Tibial artery (tissue), 4 donors: ENCODE results near the gene GID8.
A peak's percentile ranks its signal among the peaks of the same experiment; 100 is the strongest.

Source experiments
- DNase-seq, 2 donors: peaks; one replicate each; pipeline ENCODE4 v3.0.0-alpha.2; 2019
- H3K27ac ChIP-seq, 2 donors: fragments of 200-600 bp; sonication (generic) in 1 of 2; 1 replicate in 1 of 2; 2 replicates in 1 of 2; pipeline ENCODE4 v1.5.1; 2018 to 2019; ENCODE audit warnings: mild to moderate bottlenecking in 1 of 2
- H3K27me3 ChIP-seq, 2 donors: fragments of 200-600 bp; sonication (generic) in 1 of 2; one replicate each; pipeline versions ENCODE4 v1.5.1 to v1.6.0; 2016 to 2019
- H3K36me3 ChIP-seq, 3 donors: fragments of 200-600 bp; sonication (generic) in 2 of 3; one replicate each; pipeline ENCODE4 v1.5.1; 2016 to 2019; ENCODE audit warnings: mild to moderate bottlenecking in 2 of 3
- H3K4me1 ChIP-seq, 4 donors: fragments of 200-600 bp; sonication (generic) in 2 of 4; 1 replicate in 3 of 4; 2 replicates in 1 of 4; pipeline ENCODE4 v1.5.1; 2016 to 2019
- H3K4me3 ChIP-seq, 2 donors: fragments of 200-600 bp; sonication (generic) in 1 of 2; 1 replicate in 1 of 2; 2 replicates in 1 of 2; pipeline ENCODE4 v1.5.1; 2018 to 2019; ENCODE audit warnings: mild to moderate bottlenecking in 2 of 2
- H3K9me3 ChIP-seq, 3 donors: fragments of 200-600 bp; sonication (generic) in 1 of 3; one replicate each; pipeline ENCODE4 v1.5.1; 2016 to 2019
- intact Hi-C: fragments of 100-400 bp; cut with DNase I; formaldehyde crosslinking; loops from one replicate; pipeline ENCODE4 v1.15.0; 2023; ENCODE audit warnings: low total_unique reads
- TF ChIP-seq, protein P1 (sequence below), 2 experiments: fragments of 200-600 bp in 1 of 2; fragments of 450-650 bp in 1 of 2; IDR thresholded peaks; one replicate each; pipeline ENCODE4 v1.5.1; 2017 to 2019; ENCODE audit warnings: antibody characterized with exemption in 2 of 2, mild to moderate bottlenecking in 1 of 2, moderate library complexity in 1 of 2

Gene GID8

DNA sequence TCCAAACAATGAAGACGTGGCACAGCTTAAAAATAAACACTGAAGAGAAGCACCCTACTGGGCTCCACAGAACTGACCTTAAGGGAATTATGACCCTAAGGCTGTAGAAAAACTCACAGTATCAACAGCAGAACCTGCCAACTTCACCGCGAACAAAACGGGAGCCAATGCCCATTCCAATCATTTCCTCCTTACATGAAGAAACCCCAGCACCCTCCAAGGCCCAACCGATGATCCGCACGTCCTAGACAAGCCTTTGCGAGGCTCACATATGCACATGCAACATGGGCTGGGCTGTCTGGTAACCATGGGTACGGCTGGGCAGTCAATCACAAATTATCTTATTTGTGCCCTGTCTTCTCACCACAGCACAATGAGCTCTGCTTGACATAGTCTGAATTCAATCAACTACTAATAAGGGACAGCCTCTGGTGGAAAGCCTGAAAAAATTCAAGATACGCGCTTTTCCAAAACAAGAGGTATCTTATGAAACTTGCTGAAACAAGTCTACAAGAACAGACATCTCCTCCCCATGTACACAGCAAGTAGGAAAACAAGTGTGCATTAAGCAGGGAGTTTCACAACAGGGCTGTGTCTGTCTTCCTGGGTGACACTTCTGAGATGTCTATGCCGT, 13.4 kb upstream of the GID8 start:
- Histone ChIP-seq H3K36me3 (no peaks in the 10 kb centered on the region), H3K4me3 (peak overlapping the region; percentile 82 to 94), H3K27me3 (no peaks in the 10 kb centered on the region), H3K4me1 (peaks cover 0 to 83% (median 71%) of the 10 kb centered on the region in 4 donors), H3K27ac (peak overlapping the region; percentile 94 to 98), H3K9me3 (no peaks in the 10 kb centered on the region)
- no peak for DNase-seq
- TF ChIP-seq, protein P1, sequence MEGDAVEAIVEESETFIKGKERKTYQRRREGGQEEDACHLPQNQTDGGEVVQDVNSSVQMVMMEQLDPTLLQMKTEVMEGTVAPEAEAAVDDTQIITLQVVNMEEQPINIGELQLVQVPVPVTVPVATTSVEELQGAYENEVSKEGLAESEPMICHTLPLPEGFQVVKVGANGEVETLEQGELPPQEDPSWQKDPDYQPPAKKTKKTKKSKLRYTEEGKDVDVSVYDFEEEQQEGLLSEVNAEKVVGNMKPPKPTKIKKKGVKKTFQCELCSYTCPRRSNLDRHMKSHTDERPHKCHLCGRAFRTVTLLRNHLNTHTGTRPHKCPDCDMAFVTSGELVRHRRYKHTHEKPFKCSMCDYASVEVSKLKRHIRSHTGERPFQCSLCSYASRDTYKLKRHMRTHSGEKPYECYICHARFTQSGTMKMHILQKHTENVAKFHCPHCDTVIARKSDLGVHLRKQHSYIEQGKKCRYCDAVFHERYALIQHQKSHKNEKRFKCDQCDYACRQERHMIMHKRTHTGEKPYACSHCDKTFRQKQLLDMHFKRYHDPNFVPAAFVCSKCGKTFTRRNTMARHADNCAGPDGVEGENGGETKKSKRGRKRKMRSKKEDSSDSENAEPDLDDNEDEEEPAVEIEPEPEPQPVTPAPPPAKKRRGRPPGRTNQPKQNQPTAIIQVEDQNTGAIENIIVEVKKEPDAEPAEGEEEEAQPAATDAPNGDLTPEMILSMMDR (IDR thresholded peaks at IDR 0.05): no peak
- intact Hi-C loops: no loop called here

DNA sequence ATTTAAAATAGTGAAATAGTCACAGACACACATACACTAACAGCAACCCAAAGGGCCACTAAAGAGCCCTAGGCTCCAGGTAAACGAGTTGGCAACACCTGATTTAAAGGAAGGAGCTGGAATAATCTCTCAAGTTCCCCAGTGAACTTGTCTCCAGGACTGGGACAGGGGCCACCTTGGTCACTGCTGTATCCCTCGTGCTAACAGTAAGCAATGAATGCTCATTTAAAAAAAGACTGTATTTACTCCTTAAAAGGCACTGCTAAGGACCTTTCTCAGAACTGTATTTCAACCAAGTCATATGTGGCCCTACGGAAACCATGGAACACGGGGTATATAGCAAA, 12.9 kb upstream of the GID8 start:
- Histone ChIP-seq H3K27ac (peak overlapping the region; percentile 94 to 98), H3K4me3 (peak overlapping the region; percentile 82 to 94), H3K27me3 (no peaks in the 10 kb centered on the region), H3K9me3 (no peaks in the 10 kb centered on the region), H3K4me1 (peaks cover 0 to 83% (median 68%) of the 10 kb centered on the region in 4 donors), H3K36me3 (no peaks in the 10 kb centered on the region)
- no peak for DNase-seq
- TF ChIP-seq, protein P1 (IDR thresholded peaks at IDR 0.05): no peak
- intact Hi-C loops: no loop called here

DNA sequence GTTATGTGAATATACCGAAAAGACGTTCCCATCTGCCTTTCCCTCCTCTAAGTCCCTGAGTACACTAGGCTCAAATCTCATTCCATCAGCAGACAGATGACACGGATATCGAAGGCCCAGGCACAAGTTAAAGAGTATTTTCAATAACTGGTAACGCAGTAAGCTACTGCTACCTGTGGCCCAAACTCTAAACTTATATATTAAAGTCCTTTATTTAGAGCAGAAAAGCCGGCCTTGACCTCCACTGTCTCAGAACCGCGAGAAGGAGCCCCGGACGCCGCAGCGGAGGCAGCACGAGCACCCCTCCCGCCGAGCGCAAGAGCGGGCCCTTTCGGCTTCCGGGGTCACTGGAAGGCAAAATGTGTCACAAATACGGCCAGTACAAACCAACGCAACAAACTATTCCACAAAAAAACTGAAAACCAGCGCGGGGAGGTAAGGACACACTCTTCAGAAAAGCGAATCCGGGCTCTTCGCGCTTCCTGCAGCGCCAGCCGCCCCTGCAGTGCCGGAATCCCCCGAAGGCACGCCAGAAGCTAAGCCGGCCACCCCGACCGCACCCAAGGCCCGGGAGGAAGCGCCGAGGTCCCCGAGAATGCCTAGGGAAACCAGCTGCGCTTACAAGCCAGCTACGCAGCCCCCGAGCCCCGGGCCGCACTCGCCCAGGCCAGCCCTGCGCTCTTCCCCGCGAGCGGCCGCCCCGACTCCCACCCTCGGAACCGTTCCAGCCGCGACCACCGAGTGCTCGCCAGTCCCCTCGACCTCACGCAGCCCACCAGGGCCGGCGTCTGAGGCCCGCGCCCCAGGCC, 12.3 kb upstream of the GID8 start:
- Histone ChIP-seq H3K4me1 (peaks cover 0 to 79% (median 63%) of the 10 kb centered on the region in 4 donors), H3K4me3 (peak overlapping the region; percentile 82 to 94), H3K36me3 (no peaks in the 10 kb centered on the region), H3K27me3 (no peaks in the 10 kb centered on the region), H3K27ac (peak overlapping the region; percentile 94 to 98), H3K9me3 (no peaks in the 10 kb centered on the region)
- intact Hi-C loops: no loop called here
- TF ChIP-seq, protein P1 (IDR thresholded peaks at IDR 0.05): no peak
- no peak for DNase-seq

DNA sequence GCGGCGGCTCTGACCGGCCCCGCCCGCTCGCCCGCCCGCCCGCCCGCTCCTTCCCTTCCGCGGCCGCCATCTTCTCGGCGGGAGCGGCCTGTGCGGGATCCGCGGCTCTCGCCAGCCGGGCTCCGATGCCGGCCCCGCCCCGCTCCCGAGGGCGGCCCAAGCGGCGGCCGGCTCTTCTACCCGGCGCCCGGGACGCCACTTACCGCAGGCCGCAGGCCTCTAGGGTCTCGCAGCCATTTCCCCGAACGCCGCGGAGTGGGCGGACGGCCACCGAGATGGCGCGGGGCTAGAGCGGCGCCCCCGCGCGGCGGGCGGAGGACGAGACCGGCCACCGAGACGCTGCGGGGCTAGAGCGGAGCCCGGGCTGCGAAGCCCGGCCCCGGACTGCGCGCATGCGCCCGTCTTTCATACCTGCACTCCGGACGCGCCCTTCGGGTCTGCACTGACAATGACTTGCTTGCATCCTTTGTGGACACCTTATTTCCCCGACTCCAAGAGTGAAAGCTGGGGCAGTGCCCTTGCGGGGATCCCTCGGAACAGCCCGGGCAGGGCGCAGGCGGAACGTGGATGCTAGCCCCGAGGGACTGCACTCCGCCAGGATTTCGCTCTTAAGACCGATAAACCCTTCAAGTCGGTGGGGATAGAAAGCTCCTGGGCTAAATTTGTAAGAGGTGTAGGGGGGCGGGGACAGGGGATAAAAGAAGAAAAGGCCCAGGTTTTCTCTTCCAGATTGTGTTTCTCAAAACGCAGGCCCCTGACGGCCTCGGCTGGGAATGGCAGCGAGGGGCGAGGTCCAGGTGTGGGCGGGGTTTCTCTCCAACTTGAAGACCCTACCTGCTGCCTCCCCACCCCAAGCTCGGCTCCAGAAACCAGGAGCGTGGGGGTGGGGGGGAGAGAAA, 11.5 kb upstream of the GID8 start, which contains the start of gene DIDO1:
Gene DIDO1 (minus strand): TSS at position 277 of the 899 bp plus-strand sequence.
- H3K9me3 ChIP-seq: no peaks in the 10 kb centered on the region
- peaks cover 0 to 70% (median 59%) of the 10 kb centered on the region in 4 donors for H3K4me1 ChIP-seq
- DNase-seq: peak; percentile 81 to 91
- H3K4me3 ChIP-seq: peak within 1 kb of the TSS; percentile 82 to 94
- H3K36me3 ChIP-seq: no peaks in the 10 kb centered on the region
- H3K27ac ChIP-seq: peak within 1 kb of the TSS; percentile 94 to 98
- TF ChIP-seq, protein P1 (IDR thresholded peaks at IDR 0.05): peak; percentile 59 to 63
- H3K27me3 ChIP-seq: no peaks in the 10 kb centered on the region
- intact Hi-C loops: no loop called here

DNA sequence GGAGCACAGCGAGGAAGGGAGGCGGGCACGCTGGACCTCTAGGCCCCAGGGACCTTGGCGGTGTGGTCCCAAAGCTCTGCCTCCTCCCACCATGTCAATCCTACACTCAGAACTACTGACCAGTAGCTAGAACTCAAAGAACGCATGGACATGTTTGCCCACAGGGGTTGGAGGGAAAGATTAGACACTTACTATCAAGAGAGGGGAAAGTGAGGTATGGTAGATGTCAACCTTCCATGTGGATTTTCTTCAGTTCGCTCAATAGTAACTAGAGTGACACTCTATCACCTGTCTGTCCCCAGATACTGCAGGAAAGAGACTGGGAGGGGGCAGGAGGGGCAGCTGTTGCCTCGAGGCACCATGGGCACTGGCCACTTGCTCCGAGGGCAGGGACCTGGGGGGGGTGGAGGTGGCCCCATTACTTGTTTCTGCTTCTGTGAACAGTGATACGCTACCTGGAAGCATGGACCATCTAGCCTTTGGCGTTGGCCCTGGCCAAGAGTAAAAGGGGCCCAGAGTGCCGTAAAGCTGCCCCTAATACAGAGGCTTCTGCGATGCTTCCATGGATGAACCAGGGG, 10.7 kb upstream of the GID8 start:
- TF ChIP-seq, protein P1 (IDR thresholded peaks at IDR 0.05): no peak
- intact Hi-C loops: no loop called here
- peak overlapping the region; percentile 82 to 94 for H3K4me3 ChIP-seq
- peak in 1 of 2 donors; percentile 59 for DNase-seq
- peak overlapping the region; percentile 94 to 98 for H3K27ac ChIP-seq
- no peaks in the 10 kb centered on the region for H3K9me3 ChIP-seq
- no peaks in the 10 kb centered on the region for H3K36me3 ChIP-seq
- no peaks in the 10 kb centered on the region for H3K27me3 ChIP-seq
- H3K4me1 ChIP-seq: peaks cover 0 to 64% (median 54%) of the 10 kb centered on the region in 4 donors
